Measurements from ENCODE around the gene LEFTY1. TPM values are rescaled to one million over a fixed set of nuclear protein-coding genes. Genes with fewer than 3 reads are reported as not detected.

LEFTY1 gene
- total and polyA plus RNA-seq, 2 donors (not counting 1 experiment from before 2014, with no cell fraction given) = 0.07 TPM; not detected in 1

- Mint-ChIP-seq H3K27ac (no peak overlapping the region), H3K9me3 (ENCODE audit: insufficient read depth) (no peaks in the 10 kb centered on the region), H3K27me3 (no peaks in the 10 kb centered on the region), H3K4me3 (no peak overlapping the region), H3K4me1 (peaks cover 16% of the 10 kb centered on the region)
- H3K9me3 ChIP-seq (ENCODE audit: control extremely low read depth in 1 of 3, control insufficient read depth in 2 of 3, insufficient read depth in 1 of 3, low read length in 2 of 3) = peaks cover 0 to 4% (median 0%) of the 10 kb centered on the region in 3 donors
- ChIA-PET POLR2A (no interaction called here), CTCF (interaction anchor here (1.3 kb wide), 1 partner anchor 440 kb away, joined by 3 read pairs; no protein-coding TSS in a partner anchor)
- ATAC-seq (ENCODE audit: low read depth) (no peak), DNase-seq (no peak)
- H3K4me3 ChIP-seq (ENCODE audit: control extremely low read depth in 1 of 5, extremely low read depth in 1 of 5, insufficient read depth in 1 of 5, low read depth in 2 of 5, low read length in 4 of 5) = no peak overlapping the region
- 93% methylated on average over 3 of the region's 6 CpGs for WGBS (ENCODE audit: insufficient coverage)
- H3K27ac ChIP-seq (ENCODE audit: low read length in 2 of 2) = no peak overlapping the region
- H3K9ac ChIP-seq (ENCODE audit: low read length) = no peak overlapping the region
- no peaks in the 10 kb centered on the region for H3K27me3 ChIP-seq (replicated peaks in 1 of 4; ENCODE audit: control extremely low read depth in 1 of 4, control insufficient read depth in 3 of 4, insufficient read depth in 4 of 4, low read length in 3 of 4)
- no peak overlapping the region for H2AFZ ChIP-seq (ENCODE audit: insufficient read depth, low read depth, low read length, poor library complexity, severe bottlenecking)
- H3K4me2 ChIP-seq (replicated peaks; ENCODE audit: low read depth, low read length, poor library complexity, severe bottlenecking) = no peak overlapping the region
- peaks cover 4 to 30% of the 10 kb centered on the region in 2 experiments for H3K36me3 ChIP-seq (replicated peaks in 1 of 2; ENCODE audit: control extremely low read depth in 1 of 2, control insufficient read depth in 1 of 2, extremely low read depth in 1 of 2, insufficient read depth in 2 of 2, low read length in 1 of 2)
- H4K20me1 ChIP-seq (ENCODE audit: control insufficient read depth, insufficient read depth, low read length, poor library complexity, severe bottlenecking) = peaks cover under 1% of the 10 kb centered on the region
- intact Hi-C loops (cut with micrococcal nuclease) = loop anchor here (10.0 kb wide), 1 partner anchor 360 kb away; no protein-coding TSS in a partner anchor
- peaks cover 18 to 19% of the 10 kb centered on the region in 2 donors for H3K4me1 ChIP-seq (ENCODE audit: control insufficient read depth in 2 of 2, insufficient read depth in 2 of 2, low read length in 2 of 2)
- H3K79me2 ChIP-seq (ENCODE audit: control insufficient read depth, insufficient read depth, low read length) = no peaks in the 10 kb centered on the region
- TF ChIP-seq CTCF (IDR thresholded peaks at IDR 0.05) = no peak
- no peak for TF ChIP-seq EZH2 (IDR thresholded peaks at IDR 0.05; ENCODE audit: borderline replicate concordance, insufficient read depth, low read depth, low read length, poor library complexity, severe bottlenecking)
Measured at GRCh38 chr1:225914947-225915346, 26.0 kb upstream of the LEFTY1 start.

DNA sequence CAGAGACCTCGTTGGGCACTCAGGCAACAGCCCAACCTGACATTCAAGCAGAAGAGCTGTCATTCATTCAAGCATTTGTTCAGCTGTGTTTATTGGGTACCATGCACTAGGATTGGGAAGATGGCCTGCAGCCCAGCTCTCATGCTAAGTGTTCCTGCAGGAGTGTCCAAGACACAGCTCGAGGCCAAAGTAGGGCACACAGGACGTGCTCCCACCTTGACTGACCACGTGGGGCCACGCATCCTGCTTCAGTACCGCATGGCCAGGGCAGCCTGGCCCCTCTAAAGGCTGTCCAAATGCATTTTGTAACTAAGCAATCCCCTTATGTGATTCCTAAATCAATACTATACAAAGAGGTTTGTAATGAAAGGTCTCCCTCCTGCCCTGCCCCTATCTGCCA lies 25.4 kb upstream of the LEFTY1 start:
- H3K27me3 Mint-ChIP-seq = no peaks in the 10 kb centered on the region
- CTCF ChIA-PET = interaction anchor here (1.3 kb wide), 1 partner anchor 440 kb away, joined by 3 read pairs; no protein-coding TSS in a partner anchor
- no peak overlapping the region for H3K27ac ChIP-seq (ENCODE audit: low read length in 2 of 2)
- H3K79me2 ChIP-seq (ENCODE audit: control insufficient read depth, insufficient read depth, low read length) = no peaks in the 10 kb centered on the region
- no peak overlapping the region for H2AFZ ChIP-seq (ENCODE audit: insufficient read depth, low read depth, low read length, poor library complexity, severe bottlenecking)
- DNase-seq = no peak
- H3K27me3 ChIP-seq (replicated peaks in 1 of 4; ENCODE audit: control extremely low read depth in 1 of 4, control insufficient read depth in 3 of 4, insufficient read depth in 4 of 4, low read length in 3 of 4) = no peaks in the 10 kb centered on the region
- no peak overlapping the region for H3K4me3 ChIP-seq (ENCODE audit: control extremely low read depth in 1 of 5, extremely low read depth in 1 of 5, insufficient read depth in 1 of 5, low read depth in 2 of 5, low read length in 4 of 5)
- intact Hi-C loops (cut with micrococcal nuclease) = loop anchor here (10.0 kb wide), 1 partner anchor 360 kb away; no protein-coding TSS in a partner anchor
- no peak overlapping the region for H3K4me3 Mint-ChIP-seq
- no peaks in the 10 kb centered on the region for H3K9me3 Mint-ChIP-seq (ENCODE audit: insufficient read depth)
- no peak overlapping the region for H3K4me2 ChIP-seq (replicated peaks; ENCODE audit: low read depth, low read length, poor library complexity, severe bottlenecking)
- no peaks in the 10 kb centered on the region for H4K20me1 ChIP-seq (ENCODE audit: control insufficient read depth, insufficient read depth, low read length, poor library complexity, severe bottlenecking)
- H3K9ac ChIP-seq (ENCODE audit: low read length) = no peak overlapping the region
- H3K4me1 ChIP-seq (ENCODE audit: control insufficient read depth in 2 of 2, insufficient read depth in 2 of 2, low read length in 2 of 2) = peaks cover 23 to 25% of the 10 kb centered on the region in 2 donors
- H3K9me3 ChIP-seq (ENCODE audit: control extremely low read depth in 1 of 3, control insufficient read depth in 2 of 3, insufficient read depth in 1 of 3, low read length in 2 of 3) = peaks cover 0 to 4% (median 0%) of the 10 kb centered on the region in 3 donors
- no peak overlapping the region for H3K27ac Mint-ChIP-seq
- no peak for ATAC-seq (ENCODE audit: low read depth)
- peaks cover 20% of the 10 kb centered on the region for H3K4me1 Mint-ChIP-seq
- 91% methylated on average over 4 of the region's 6 CpGs for WGBS (ENCODE audit: insufficient coverage)
- no peak for TF ChIP-seq CTCF (IDR thresholded peaks at IDR 0.05)
- no peak for TF ChIP-seq EZH2 (IDR thresholded peaks at IDR 0.05; ENCODE audit: borderline replicate concordance, insufficient read depth, low read depth, low read length, poor library complexity, severe bottlenecking)
- H3K36me3 ChIP-seq (replicated peaks in 1 of 2; ENCODE audit: control extremely low read depth in 1 of 2, control insufficient read depth in 1 of 2, extremely low read depth in 1 of 2, insufficient read depth in 2 of 2, low read length in 1 of 2) = peaks cover 4 to 24% of the 10 kb centered on the region in 2 experiments
- POLR2A ChIA-PET = no interaction called here
